CD1c-positive myeloid dendritic cell (primary cell): Measurements from ENCODE around the gene IGFBP2.

Experiments used
- DNase-seq: peaks from one replicate; pipeline ENCODE4 v3.0.0-alpha.2; 2016; ENCODE audit errors: extremely low spot score

Gene IGFBP2

GRCh38 chr2:216681683-216682082, 48.5 kb downstream of the IGFBP2 start:
- DNase-seq = no peak

GRCh38 chr2:216683846-216684245, 50.6 kb downstream of the IGFBP2 start:
- peak; percentile 48 for DNase-seq

- no peak for DNase-seq
Observed at GRCh38 chr2:216685327-216685875, 52.2 kb downstream of the IGFBP2 start.

- no peak for DNase-seq
Observed at GRCh38 chr2:216687111-216687510, 53.9 kb downstream of the IGFBP2 start.

- peak; percentile 10 for DNase-seq
Observed at GRCh38 chr2:216687646-216688045, 54.4 kb downstream of the IGFBP2 start.

GRCh38 chr2:216688731-216689340, 55.6 kb downstream of the IGFBP2 start:
- DNase-seq = no peak

- DNase-seq = no peak
Observed at GRCh38 chr2:216689397-216689796, 56.2 kb downstream of the IGFBP2 start.

GRCh38 chr2:216690456-216690852, 57.2 kb downstream of the IGFBP2 start:
- no peak for DNase-seq

GRCh38 chr2:216690853-216691741, 57.9 kb downstream of the IGFBP2 start:
- no peak for DNase-seq

GRCh38 chr2:216692636-216693413, 59.6 kb downstream of the IGFBP2 start:
- DNase-seq = peak; percentile 15

- DNase-seq = no peak
Observed at GRCh38 chr2:216693414-216694080, 60.3 kb downstream of the IGFBP2 start.

- DNase-seq = peak; percentile 12
Observed at GRCh38 chr2:216694082-216694825, 61.0 kb downstream of the IGFBP2 start.

- no peak for DNase-seq
Observed at GRCh38 chr2:216694826-216695217, 61.6 kb downstream of the IGFBP2 start.

GRCh38 chr2:216695401-216695821, 62.2 kb downstream of the IGFBP2 start, which contains the start of gene IGFBP5:
Gene IGFBP5 (minus strand): TSS chr2:216695549. CDS start chr2:216694775, 774 bp downstream.
- DNase-seq = no peak

GRCh38 chr2:216696321-216696720, 63.1 kb downstream of the IGFBP2 start:
- no peak for DNase-seq

- DNase-seq = no peak
Observed at GRCh38 chr2:216696751-216697560, 63.7 kb downstream of the IGFBP2 start.

GRCh38 chr2:216698293-216698692, 65.1 kb downstream of the IGFBP2 start:
- no peak for DNase-seq

- DNase-seq = peak; percentile 37
Observed at GRCh38 chr2:216698895-216699294, 65.7 kb downstream of the IGFBP2 start.

- DNase-seq = no peak
Observed at GRCh38 chr2:216700088-216700567, 66.9 kb downstream of the IGFBP2 start.

GRCh38 chr2:216700781-216701180, 67.6 kb downstream of the IGFBP2 start:
- DNase-seq = no peak
